ENCODE data around the gene CDC42EP1.

CDC42EP1 gene

GRCh38 chr22:37611207-37611606 lies 50.9 kb downstream of the CDC42EP1 start:
- in situ Hi-C loops (cut with HindIII; ENCODE audit: low sequenced_read_pairs), result no loop called here
- DNase-seq (ENCODE audit: low read depth), result no peak
- TF ChIP-seq CTCF (IDR thresholded peaks at IDR 0.05; ENCODE audit: low read depth, low read length, missing control alignments), result no peak
- H3K4me3 ChIP-seq (ENCODE audit: low read depth, low read length), result no peak overlapping the region

GRCh38 chr22:37616201-37617083 lies 56.2 kb downstream of the CDC42EP1 start:
- in situ Hi-C loops (cut with HindIII; ENCODE audit: low sequenced_read_pairs), result no loop called here
- no peak overlapping the region for H3K4me3 ChIP-seq (ENCODE audit: low read depth, low read length)
- TF ChIP-seq CTCF (IDR thresholded peaks at IDR 0.05; ENCODE audit: low read depth, low read length, missing control alignments), result no peak
- DNase-seq (ENCODE audit: low read depth), result no peak

GRCh38 chr22:37617431-37617830 lies 57.2 kb downstream of the CDC42EP1 start:
- H3K4me3 ChIP-seq (ENCODE audit: low read depth, low read length), result no peak overlapping the region
- no peak for DNase-seq (ENCODE audit: low read depth)
- no peak for TF ChIP-seq CTCF (IDR thresholded peaks at IDR 0.05; ENCODE audit: low read depth, low read length, missing control alignments)
- in situ Hi-C loops (cut with HindIII; ENCODE audit: low sequenced_read_pairs), result no loop called here

GRCh38 chr22:37618072-37618656 lies 57.9 kb downstream of the CDC42EP1 start:
- no peak for TF ChIP-seq CTCF (IDR thresholded peaks at IDR 0.05; ENCODE audit: low read depth, low read length, missing control alignments)
- in situ Hi-C loops (cut with HindIII; ENCODE audit: low sequenced_read_pairs), result no loop called here
- H3K4me3 ChIP-seq (ENCODE audit: low read depth, low read length), result no peak overlapping the region
- no peak for DNase-seq (ENCODE audit: low read depth)

- in situ Hi-C loops (cut with HindIII; ENCODE audit: low sequenced_read_pairs), result no loop called here
- no peak for TF ChIP-seq CTCF (IDR thresholded peaks at IDR 0.05; ENCODE audit: low read depth, low read length, missing control alignments)
- no peak for DNase-seq (ENCODE audit: low read depth)
- no peak overlapping the region for H3K4me3 ChIP-seq (ENCODE audit: low read depth, low read length)
Observed at GRCh38 chr22:37618674-37619073, 58.4 kb downstream of the CDC42EP1 start.

Measured in astrocyte of the cerebellum (primary cell).